ENCODE data around the gene SMC4.
"Not testable (repeated sequence)": the region's sequence is repeated elsewhere in the genome, so short reads cannot be mapped to it uniquely, and the experiment has no call there.

SMC4 gene

GRCh38 chr3:160440687-160441086 lies 41.2 kb downstream of the SMC4 start:
- DNase-seq (ENCODE audit: extremely low read depth in 1 of 2, low read depth in 1 of 2) = no peak

GRCh38 chr3:160444411-160444810 lies 45.0 kb downstream of the SMC4 start:
- no peak for DNase-seq (ENCODE audit: extremely low read depth in 1 of 2, low read depth in 1 of 2)

GRCh38 chr3:160445854-160446253 lies 46.4 kb downstream of the SMC4 start:
- DNase-seq (ENCODE audit: extremely low read depth in 1 of 2, low read depth in 1 of 2) = no peak

GRCh38 chr3:160446522-160447056 lies 47.1 kb downstream of the SMC4 start:
- no peak for DNase-seq (ENCODE audit: extremely low read depth in 1 of 2, low read depth in 1 of 2)

- no peak for DNase-seq (ENCODE audit: extremely low read depth in 1 of 2, low read depth in 1 of 2)
Measured at GRCh38 chr3:160447544-160447943, 48.1 kb downstream of the SMC4 start.

GRCh38 chr3:160448845-160449635 lies 49.6 kb downstream of the SMC4 start:
- no peak for DNase-seq (ENCODE audit: extremely low read depth in 1 of 2, low read depth in 1 of 2)

- DNase-seq (ENCODE audit: extremely low read depth in 1 of 2, low read depth in 1 of 2) = peak; percentile 93 to 94
Measured at GRCh38 chr3:160449636-160450598, 50.5 kb downstream of the SMC4 start, which contains the start of gene TRIM59. TRIM59 (minus strand) TSS chr3:160449786; CDS start chr3:160439183, 10,603 bp downstream.

- DNase-seq (ENCODE audit: extremely low read depth in 1 of 2, low read depth in 1 of 2) = no peak
Measured at GRCh38 chr3:160450846-160451245, 51.4 kb downstream of the SMC4 start.

- no peak for DNase-seq (ENCODE audit: extremely low read depth in 1 of 2, low read depth in 1 of 2)
Measured at GRCh38 chr3:160451602-160452001, 52.2 kb downstream of the SMC4 start.

- DNase-seq (ENCODE audit: extremely low read depth in 1 of 2, low read depth in 1 of 2) = not testable (repeated sequence)
Measured at GRCh38 chr3:160452251-160452650, 52.8 kb downstream of the SMC4 start.

- DNase-seq (ENCODE audit: extremely low read depth in 1 of 2, low read depth in 1 of 2) = no peak
Measured at GRCh38 chr3:160454995-160455394, 55.5 kb downstream of the SMC4 start.

- no peak for DNase-seq (ENCODE audit: extremely low read depth in 1 of 2, low read depth in 1 of 2)
Measured at GRCh38 chr3:160455846-160456245, 56.4 kb downstream of the SMC4 start.

GRCh38 chr3:160458151-160458550 lies 58.7 kb downstream of the SMC4 start:
- no peak for DNase-seq (ENCODE audit: extremely low read depth in 1 of 2, low read depth in 1 of 2)

- DNase-seq (ENCODE audit: extremely low read depth in 1 of 2, low read depth in 1 of 2) = no peak
Measured at GRCh38 chr3:160459450-160459970, 60.1 kb downstream of the SMC4 start.

- no peak for DNase-seq (ENCODE audit: extremely low read depth in 1 of 2, low read depth in 1 of 2)
Measured at GRCh38 chr3:160460033-160460432, 60.6 kb downstream of the SMC4 start.

- DNase-seq (ENCODE audit: extremely low read depth in 1 of 2, low read depth in 1 of 2) = no peak
Measured at GRCh38 chr3:160464321-160464720, 64.9 kb downstream of the SMC4 start.

- DNase-seq (ENCODE audit: extremely low read depth in 1 of 2, low read depth in 1 of 2) = no peak
Measured at GRCh38 chr3:160464971-160465370, 65.5 kb downstream of the SMC4 start.

GRCh38 chr3:160470181-160470580 lies 70.7 kb downstream of the SMC4 start:
- DNase-seq (ENCODE audit: extremely low read depth in 1 of 2, low read depth in 1 of 2) = no peak

- no peak for DNase-seq (ENCODE audit: extremely low read depth in 1 of 2, low read depth in 1 of 2)
Measured at GRCh38 chr3:160471892-160472291, 72.4 kb downstream of the SMC4 start.

- DNase-seq (ENCODE audit: extremely low read depth in 1 of 2, low read depth in 1 of 2) = no peak
Measured at GRCh38 chr3:160472344-160472743, 72.9 kb downstream of the SMC4 start.

GRCh38 chr3:160473221-160473620 lies 73.8 kb downstream of the SMC4 start:
- no peak for DNase-seq (ENCODE audit: extremely low read depth in 1 of 2, low read depth in 1 of 2)
